ENCODE results near the gene IFNW1. TPM values are rescaled to one million over a fixed set of nuclear protein-coding genes. Genes with fewer than 3 reads are reported as not detected.

The IFNW1 gene
- not detected for total RNA-seq

DNA sequence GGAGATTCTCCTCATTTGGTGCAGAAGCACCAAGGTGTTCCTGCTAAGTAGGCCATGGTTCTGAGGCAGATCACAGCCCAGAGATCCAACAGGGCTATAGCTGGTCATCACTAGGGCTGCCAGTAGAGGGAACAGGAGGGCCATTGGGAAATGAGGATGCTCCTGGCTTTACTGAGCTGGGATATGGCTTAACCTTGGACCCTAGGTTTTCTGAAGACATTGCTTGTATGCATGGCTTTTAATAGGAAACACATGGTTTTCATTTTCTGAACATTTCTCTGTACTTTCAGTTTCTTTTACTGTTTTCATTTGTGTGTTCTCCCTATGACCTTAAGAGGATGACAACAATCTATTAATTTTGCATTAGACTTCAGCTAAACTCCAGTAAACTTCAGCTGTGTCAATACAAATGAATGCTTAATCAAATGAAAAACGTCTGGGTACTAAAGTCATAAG lies at the start of gene IFNW1:
IFNW1 (minus strand) TSS at position 406 of the 456 bp plus-strand sequence; CDS start at position 144, 262 bp downstream.

DNA sequence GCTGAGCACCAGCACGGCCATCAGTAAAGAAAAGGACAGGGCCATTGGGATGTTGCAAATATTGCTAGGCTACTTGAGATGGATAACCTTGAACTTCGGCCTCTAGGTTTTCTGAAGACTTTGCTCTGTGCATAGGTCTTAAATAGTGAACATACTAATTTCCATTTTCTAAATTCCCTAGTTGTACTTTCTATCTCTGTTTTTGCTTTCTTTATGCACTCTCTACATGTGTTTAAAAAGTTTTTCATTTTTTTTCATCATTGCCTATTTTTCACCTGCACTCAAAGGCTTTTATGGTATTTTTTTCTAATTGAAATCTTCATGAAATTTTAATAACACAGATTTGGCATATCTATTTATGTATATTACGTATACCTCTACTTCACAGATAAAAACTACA lies 45.9 kb upstream of the IFNW1 start, which contains the start of gene IFNA4:
IFNA4 (minus strand) TSS at position 101 of the 400 bp plus-strand sequence; CDS start at position 45, 56 bp downstream.

DNA sequence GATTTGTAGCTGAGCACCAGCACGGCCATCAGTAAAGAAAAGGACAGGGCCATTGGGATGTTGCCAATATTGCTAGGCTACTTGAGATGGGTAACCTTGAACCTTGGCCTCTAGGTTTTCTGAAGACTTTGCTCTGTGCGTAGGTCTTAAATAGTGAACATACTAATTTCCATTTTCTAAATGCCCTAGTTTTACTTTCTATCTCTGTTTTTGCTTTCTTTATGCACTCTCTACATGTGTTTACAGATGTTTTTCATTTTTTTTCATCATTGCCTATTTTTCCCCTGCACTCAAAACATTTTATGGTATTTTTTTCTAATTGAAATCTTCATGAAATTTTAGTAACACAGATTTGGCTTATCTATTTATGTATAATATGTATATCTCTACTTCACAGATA lies 24.9 kb upstream of the IFNW1 start, which contains the start of gene IFNA21:
IFNA21 (minus strand) TSS at position 101 of the 400 bp plus-strand sequence; CDS start at position 53, 48 bp downstream.

Other genes starting within 250 kb of the IFNW1 start
- gene HACD4, start 110.2 kb downstream of the IFNW1 start, total RNA-seq, result 5.1 TPM
- not detected for gene IFNB1, start 63.9 kb downstream of the IFNW1 start, total RNA-seq
- gene IFNA21, start 24.8 kb upstream of the IFNW1 start, total RNA-seq, result not detected
- not detected for gene IFNA4, start 45.8 kb upstream of the IFNW1 start, total RNA-seq
- gene IFNA7, start 60.4 kb upstream of the IFNW1 start, total RNA-seq, result not detected
- gene IFNA10, start 65.3 kb upstream of the IFNW1 start, total RNA-seq, result not detected
- not detected for gene IFNA16, start 75.5 kb upstream of the IFNW1 start, total RNA-seq
- gene IFNA17, start 86.4 kb upstream of the IFNW1 start, total RNA-seq, result not detected
- not detected for gene IFNA14, start 98.2 kb upstream of the IFNW1 start, total RNA-seq
- gene IFNA5, start 163.5 kb upstream of the IFNW1 start, total RNA-seq, result not detected
- gene KLHL9, start 193.6 kb upstream of the IFNW1 start, total RNA-seq, result 68.1 TPM
- gene IFNA6, start 209.1 kb upstream of the IFNW1 start, total RNA-seq, result not detected
- gene IFNA13, start 226.2 kb upstream of the IFNW1 start, total RNA-seq, result not detected
- gene IFNA2, start 243.6 kb upstream of the IFNW1 start, total RNA-seq, result not detected

Data from camera-type eye (tissue), 1 donor.